ENCODE data around the gene GALNT16.

- TF ChIP-seq POLR2A (IDR thresholded peaks at IDR 0.05) (no peak), CTCF (IDR thresholded peaks at IDR 0.05) (no peak)
These were observed 71.2 kb downstream of the GALNT16 start for GRCh38 chr14:69331206-69331605.
